ENCODE results near the gene IL16.
"Not testable (repeated sequence)": the region's sequence is repeated elsewhere in the genome, so short reads cannot be mapped to it uniquely, and the experiment has no call there.

Gene IL16

DNA sequence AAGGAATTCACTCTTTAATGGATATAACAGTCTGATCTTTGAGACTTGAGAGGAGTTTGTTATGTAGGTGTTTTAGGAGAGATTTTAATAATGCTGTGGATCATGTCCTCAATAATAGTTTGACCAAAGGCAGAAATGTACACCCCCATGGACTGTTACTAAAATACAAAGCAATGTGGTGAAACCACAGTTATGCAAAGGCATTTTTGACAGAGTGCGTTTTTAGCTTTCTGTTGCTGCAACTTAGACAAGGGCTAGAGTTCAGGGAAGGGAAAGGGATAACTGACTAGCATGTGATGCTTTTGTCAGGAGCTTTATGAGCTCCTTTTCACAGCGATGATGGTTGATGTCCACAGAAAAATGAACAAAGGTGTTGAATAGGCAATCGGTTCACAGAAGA is 130.8 kb downstream of the IL16 start:
- in situ Hi-C loops (cut with HindIII; ENCODE audit: low pct_unique_long_range_greater_than_20kb, low sequenced_read_pairs), result no loop called here
- no peak for TF ChIP-seq JUND (IDR thresholded peaks at IDR 0.05; ENCODE audit: low read depth)
- DNase-seq (ENCODE audit: low read depth in 1 of 2, low spot score in 1 of 2), result no peak

DNA sequence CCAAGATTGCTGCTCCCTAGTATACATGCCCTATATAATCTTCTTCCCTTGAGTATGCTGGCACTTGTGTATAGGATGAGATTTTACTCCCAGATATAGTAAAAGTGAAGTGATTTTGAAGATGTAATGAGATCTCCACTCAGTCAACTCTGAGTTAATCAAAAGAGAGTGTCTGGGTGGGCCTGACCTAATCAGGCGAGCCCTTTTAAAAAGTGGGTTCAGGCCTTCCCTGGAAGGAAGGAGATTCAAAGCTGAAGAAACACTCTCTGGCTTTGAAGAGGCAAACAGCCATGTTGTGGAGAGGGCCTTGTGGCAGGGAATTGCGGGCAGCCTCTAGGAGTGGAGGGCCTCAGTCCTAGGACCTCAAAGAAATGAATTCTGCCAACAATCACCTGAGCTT is 132.8 kb downstream of the IL16 start:
- TF ChIP-seq JUND (IDR thresholded peaks at IDR 0.05; ENCODE audit: low read depth), result no peak
- DNase-seq (ENCODE audit: low read depth in 1 of 2, low spot score in 1 of 2), result no peak
- in situ Hi-C loops (cut with HindIII; ENCODE audit: low pct_unique_long_range_greater_than_20kb, low sequenced_read_pairs), result no loop called here

DNA sequence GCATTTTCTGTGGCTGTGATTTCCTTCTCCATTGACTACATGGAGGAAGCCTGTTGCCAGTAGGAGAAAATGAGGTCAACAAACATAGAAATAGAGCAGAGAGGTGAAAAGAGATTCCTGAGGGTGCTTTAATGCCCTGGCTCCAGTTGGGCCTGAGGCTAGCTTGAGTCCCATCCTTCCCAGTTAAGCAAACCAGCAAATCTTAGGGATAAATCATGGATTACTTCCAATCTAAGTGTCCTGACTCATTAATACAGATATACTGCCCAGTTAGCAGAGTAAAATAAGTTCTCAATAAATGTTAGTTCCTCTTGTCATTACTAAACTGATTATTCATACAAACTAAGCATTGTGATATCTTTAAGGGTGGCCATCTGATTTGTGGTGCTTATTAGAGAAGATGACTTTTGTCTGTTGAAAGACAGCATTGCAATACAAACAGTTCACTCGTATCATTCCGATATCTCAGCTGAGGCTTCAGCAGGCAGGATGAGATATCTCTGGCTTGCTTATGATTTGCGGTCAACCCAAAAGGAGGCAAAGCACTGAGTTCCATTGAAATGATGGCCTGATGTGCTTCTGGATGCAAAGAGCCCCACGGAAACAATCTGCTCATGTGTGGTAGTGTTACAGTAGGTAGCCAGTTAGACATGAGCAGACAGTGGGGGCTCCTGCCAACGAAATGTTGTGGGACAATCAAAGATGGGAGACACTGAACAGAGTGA is 133.8 kb downstream of the IL16 start:
- no peak for DNase-seq (ENCODE audit: low read depth in 1 of 2, low spot score in 1 of 2)
- no peak for TF ChIP-seq JUND (IDR thresholded peaks at IDR 0.05; ENCODE audit: low read depth)
- in situ Hi-C loops (cut with HindIII; ENCODE audit: low pct_unique_long_range_greater_than_20kb, low sequenced_read_pairs), result no loop called here

DNA sequence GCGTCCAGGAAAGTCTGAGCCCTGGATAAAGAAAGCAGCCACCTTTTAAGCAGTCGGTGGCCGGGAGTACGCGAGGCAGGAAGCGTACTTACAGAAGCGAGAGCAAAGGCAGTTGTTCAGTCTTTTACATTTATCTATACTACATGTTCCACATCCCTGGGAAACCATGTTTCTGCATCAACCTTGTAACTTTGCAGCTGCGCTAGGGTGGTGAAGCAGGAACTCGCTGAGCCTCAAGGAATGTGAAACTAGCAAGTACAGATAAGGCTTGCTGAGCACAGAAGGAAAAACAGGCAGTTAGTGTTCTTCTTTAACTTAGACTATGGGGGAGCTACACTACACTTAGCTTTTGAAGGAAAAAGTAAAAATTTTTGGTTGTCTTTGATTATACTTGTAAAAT is 134.5 kb downstream of the IL16 start:
- DNase-seq (ENCODE audit: low read depth in 1 of 2, low spot score in 1 of 2); in situ Hi-C loops (cut with HindIII; ENCODE audit: low pct_unique_long_range_greater_than_20kb, low sequenced_read_pairs): not testable (repeated sequence)

DNA sequence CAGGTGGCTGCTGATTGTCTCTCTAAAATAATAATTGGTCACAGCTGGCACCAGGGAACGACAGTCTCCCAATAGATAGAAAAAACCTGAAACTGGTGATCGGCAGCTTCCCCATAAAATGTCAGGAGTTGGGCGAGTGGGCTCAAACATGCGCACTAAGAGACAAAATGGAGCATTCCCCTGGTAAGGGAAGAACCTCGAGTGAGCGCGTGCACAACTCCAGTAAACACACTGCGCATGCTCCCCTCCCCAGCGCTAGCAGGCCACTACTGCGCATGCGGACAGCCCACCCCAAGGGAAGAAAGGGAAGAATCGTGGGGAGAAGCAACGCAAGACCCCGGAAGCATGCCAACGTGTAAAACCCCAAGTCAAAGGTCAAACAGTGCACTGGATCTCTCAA is 134.9 kb downstream of the IL16 start:
- in situ Hi-C loops (cut with HindIII; ENCODE audit: low pct_unique_long_range_greater_than_20kb, low sequenced_read_pairs), result no loop called here

DNA sequence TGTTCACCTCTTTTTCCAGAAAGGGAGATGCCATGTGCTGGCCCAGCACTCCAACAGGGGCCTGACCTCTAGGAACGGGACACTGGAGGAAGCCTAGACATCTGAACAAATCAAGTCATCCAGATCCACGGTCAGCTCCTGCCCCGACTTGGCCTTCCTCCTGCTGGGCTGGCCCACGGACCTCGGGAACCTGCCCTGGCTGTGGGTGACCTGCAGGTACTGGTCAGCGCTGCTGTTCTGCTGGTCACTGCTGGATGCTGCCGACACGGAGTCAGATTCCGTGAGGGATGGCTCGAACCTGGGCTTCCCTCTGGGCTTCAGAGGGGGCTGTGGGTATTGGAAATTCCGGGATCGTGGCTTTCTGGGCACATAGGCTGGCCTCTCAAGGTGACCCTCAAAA is 135.6 kb downstream of the IL16 start:
- in situ Hi-C loops (cut with HindIII; ENCODE audit: low pct_unique_long_range_greater_than_20kb, low sequenced_read_pairs), result no loop called here
- TF ChIP-seq JUND (IDR thresholded peaks at IDR 0.05; ENCODE audit: low read depth), result no peak
- DNase-seq (ENCODE audit: low read depth in 1 of 2, low spot score in 1 of 2), result no peak

More for the DNA sequence above, 134.9 kb downstream of the IL16 start:
- TF ChIP-seq JUND (IDR thresholded peaks at IDR 0.05; ENCODE audit: low read depth), result no peak
- DNase-seq (ENCODE audit: low read depth in 1 of 2, low spot score in 1 of 2), result no peak

DNA sequence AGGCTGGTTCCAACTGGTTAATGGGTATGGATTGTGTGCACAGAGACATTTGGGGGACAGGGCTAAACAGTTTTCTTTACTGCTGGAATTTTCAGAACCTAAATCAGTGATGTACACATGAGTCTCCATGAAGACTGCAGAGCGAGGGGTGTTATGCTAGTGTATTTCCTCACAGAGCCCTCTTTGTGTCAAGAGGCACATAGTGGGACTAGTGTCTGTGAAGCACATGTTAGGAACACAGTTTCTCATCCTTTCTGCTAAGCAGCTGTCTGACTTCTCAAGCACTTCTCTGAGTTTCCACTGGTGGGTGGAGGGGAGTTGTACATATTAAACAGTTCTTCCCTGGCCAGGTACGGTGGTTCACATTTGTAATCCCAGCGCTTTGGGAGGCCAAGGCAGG is 136.7 kb downstream of the IL16 start:
- DNase-seq (ENCODE audit: low read depth in 1 of 2, low spot score in 1 of 2), result no peak
- no peak for TF ChIP-seq JUND (IDR thresholded peaks at IDR 0.05; ENCODE audit: low read depth)
- in situ Hi-C loops (cut with HindIII; ENCODE audit: low pct_unique_long_range_greater_than_20kb, low sequenced_read_pairs), result no loop called here

DNA sequence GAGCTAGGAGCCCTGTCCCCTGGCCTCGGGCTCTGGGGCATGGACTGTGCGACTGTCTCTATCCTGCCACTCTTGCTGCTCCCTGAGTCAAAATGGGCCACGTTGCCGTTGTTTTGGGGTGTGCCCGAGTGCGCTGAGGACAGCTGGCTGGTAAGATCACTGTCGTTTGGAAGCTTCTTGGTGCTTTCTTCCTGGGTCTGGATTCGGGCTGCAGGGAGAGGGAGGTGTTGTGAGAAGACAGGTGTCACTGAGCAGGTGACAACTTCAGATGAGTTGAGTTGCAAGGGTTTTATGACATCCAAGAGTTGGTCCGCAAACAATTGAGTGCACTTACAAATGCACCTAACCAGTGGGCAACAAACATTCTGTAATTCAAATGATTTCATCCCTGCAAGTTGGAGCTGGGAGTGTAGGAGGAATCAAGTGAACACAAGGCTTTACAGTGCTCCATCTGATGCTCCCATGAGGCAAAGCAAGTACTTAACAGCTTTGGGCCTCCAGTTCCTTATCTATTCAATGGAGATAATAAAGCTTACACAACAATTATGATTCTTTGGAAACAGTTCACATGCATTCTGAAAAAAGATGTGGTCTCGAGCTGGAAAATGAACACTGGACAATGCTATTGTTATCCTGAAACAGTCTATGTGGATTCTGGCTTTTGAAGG is 138.2 kb downstream of the IL16 start:
- in situ Hi-C loops (cut with HindIII; ENCODE audit: low pct_unique_long_range_greater_than_20kb, low sequenced_read_pairs), result no loop called here
- no peak for DNase-seq (ENCODE audit: low read depth in 1 of 2, low spot score in 1 of 2)
- no peak for TF ChIP-seq JUND (IDR thresholded peaks at IDR 0.05; ENCODE audit: low read depth)

DNA sequence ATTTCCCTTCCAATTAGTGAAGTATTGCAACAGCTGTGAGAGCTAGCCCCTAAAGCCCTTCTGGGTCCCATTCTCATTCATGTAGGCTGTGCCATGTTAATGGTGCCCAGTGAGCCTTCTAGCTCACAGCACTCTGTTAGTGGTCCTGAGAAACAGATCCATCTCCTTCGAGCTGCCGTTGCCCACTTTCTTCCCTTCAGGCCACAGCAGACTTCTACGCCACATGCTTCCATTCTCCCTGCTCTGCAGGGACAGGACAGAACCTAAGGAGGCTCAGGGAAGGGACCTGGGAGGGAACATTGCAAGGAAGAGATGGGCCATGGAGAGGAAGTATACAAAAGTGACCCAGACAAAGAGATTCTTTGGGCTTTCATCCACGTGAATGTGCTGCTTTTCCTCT is 139.0 kb downstream of the IL16 start:
- no peak for DNase-seq (ENCODE audit: low read depth in 1 of 2, low spot score in 1 of 2)
- TF ChIP-seq JUND (IDR thresholded peaks at IDR 0.05; ENCODE audit: low read depth), result no peak
- in situ Hi-C loops (cut with HindIII; ENCODE audit: low pct_unique_long_range_greater_than_20kb, low sequenced_read_pairs), result no loop called here

DNA sequence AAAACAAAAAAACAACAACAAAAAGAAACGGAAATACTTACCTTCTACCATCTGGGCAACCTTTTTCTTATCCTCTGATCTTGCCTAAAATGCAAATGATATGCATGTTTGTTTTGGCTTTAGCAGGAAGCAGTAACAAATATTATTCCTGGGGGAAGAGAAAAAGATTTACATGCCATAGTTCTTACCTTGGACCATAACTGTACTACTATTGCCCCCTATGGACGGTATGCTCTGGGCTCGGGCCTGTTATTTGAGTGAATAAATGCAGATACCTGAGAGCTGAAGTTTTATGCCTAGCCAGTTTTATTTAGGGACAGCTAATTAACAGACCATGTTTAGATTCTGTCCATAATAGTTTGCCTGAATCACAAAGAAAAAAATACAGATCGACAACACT is 139.9 kb downstream of the IL16 start:
- in situ Hi-C loops (cut with HindIII; ENCODE audit: low pct_unique_long_range_greater_than_20kb, low sequenced_read_pairs), result no loop called here
- peak in 1 of 2 experiments; percentile 70 for DNase-seq (ENCODE audit: low read depth in 1 of 2, low spot score in 1 of 2)
- TF ChIP-seq JUND (IDR thresholded peaks at IDR 0.05; ENCODE audit: low read depth), result no peak

DNA sequence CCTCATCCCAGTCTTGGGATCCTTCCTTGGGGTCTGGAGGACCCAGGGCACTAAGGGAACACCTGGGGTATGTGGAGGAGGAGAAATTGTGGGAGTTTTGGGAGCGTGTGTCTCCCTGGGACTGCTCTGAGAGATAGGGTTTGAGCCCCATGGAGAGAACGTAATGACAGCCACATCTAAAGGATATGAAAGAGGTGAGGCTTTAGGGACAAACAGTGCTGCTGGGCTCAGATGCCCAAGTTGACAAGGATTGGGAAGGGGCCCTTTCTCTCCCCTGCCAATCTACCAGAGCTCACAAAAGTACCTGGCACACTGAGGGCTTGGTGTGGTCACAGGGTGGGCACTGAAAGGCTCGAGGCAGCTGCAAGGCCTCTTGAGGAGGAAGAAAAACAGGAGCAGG is 140.6 kb downstream of the IL16 start:
- no peak for DNase-seq (ENCODE audit: low read depth in 1 of 2, low spot score in 1 of 2)
- in situ Hi-C loops (cut with HindIII; ENCODE audit: low pct_unique_long_range_greater_than_20kb, low sequenced_read_pairs), result no loop called here
- TF ChIP-seq JUND (IDR thresholded peaks at IDR 0.05; ENCODE audit: low read depth), result no peak

DNA sequence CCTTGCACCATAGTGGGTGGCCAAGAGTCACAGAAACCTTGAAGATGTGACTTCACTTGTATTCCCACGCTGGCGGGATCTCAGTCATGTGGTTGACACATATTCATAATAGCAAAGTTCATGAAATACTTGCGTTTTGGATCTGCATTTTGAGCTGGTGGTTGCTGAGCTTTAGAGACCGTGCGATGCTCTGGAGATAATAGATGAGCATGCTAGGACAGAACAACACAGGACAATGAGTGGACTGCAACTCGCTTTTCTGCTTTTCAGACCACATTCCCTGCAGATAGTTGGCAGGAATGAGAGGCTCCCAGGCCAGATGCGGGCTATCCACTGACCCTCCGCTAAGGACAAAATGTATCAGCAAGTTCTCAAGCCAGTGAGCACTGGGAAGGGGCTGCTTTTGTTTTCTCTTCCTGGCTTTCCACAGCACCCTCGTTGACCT is 141.1 kb downstream of the IL16 start:
- DNase-seq (ENCODE audit: low read depth in 1 of 2, low spot score in 1 of 2), result peak in 1 of 2 experiments; percentile 18
- in situ Hi-C loops (cut with HindIII; ENCODE audit: low pct_unique_long_range_greater_than_20kb, low sequenced_read_pairs), result no loop called here
- TF ChIP-seq JUND (IDR thresholded peaks at IDR 0.05; ENCODE audit: low read depth), result no peak

DNA sequence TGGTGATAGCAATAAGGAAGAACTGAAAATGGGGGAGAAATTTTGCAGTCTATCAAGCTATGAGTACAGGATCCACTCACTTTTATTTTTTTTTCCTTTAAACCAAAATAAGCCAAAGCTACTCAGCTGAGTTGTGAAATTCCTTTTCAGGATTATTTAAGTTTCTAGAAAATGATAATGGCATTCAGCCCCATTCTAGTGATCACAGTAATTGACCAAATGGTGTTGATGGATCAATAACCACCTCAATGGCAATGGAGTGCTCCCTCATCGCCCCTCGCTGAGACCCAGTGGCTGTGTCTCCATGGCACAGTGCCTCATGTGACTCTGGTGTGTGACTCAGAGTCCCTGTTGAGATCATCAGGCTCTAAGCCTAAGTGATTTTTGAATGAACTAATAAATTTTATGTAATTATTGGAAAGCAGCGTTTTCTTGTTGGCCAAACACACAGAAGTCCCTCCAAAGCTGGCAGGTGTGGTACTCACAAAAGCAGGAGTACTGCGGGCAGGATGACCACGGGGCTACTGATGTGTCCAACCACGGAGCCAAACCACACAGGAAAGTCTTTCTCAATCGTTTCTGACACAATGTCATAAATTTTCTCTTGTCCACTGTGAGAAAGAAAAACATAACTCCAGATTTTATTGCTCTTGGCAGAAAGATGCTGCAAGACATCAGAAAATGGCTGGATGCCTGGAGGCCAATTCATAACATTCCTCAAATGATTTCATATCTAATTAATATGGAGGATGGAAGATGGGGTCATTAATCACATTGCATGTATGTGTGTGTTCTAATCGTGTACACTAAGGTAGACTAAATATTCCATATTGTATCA is 141.7 kb downstream of the IL16 start:
- TF ChIP-seq JUND (IDR thresholded peaks at IDR 0.05; ENCODE audit: low read depth), result no peak
- in situ Hi-C loops (cut with HindIII; ENCODE audit: low pct_unique_long_range_greater_than_20kb, low sequenced_read_pairs), result no loop called here
- DNase-seq (ENCODE audit: low read depth in 1 of 2, low spot score in 1 of 2), result peak in 1 of 2 experiments; percentile 70

All from T47D (cell line).